Trophoblast cell (in vitro differentiated cells and primary cell): ENCODE results near the gene SFTPB.
"Not testable (repeated sequence)": the region's sequence is repeated elsewhere in the genome, so short reads cannot be mapped to it uniquely, and the experiment has no call there.

Experiments used
- DNase-seq, 2 donors: peaks; one replicate each; pipeline ENCODE4 v3.0.0-alpha.2; 2016
- H2AFZ ChIP-seq: 2 replicates; pipeline ENCODE4 v1.6.1; 2013; ENCODE audit warnings: low read length, moderate library complexity, mild to moderate bottlenecking; ENCODE audit not compliant: insufficient read depth, poor library complexity
- H2AK5ac ChIP-seq: 2 replicates; pipeline ENCODE4 v1.6.1; 2013; ENCODE audit warnings: mild to moderate bottlenecking, low read length
- H2BK120ac ChIP-seq: 2 replicates; pipeline ENCODE4 v1.6.1; 2013; ENCODE audit warnings: low read length, mild to moderate bottlenecking, moderate library complexity; ENCODE audit not compliant: insufficient read depth, poor library complexity
- H2BK12ac ChIP-seq: 2 replicates; pipeline ENCODE4 v1.6.1; 2013; ENCODE audit warnings: mild to moderate bottlenecking, low read length, moderate library complexity
- H2BK5ac ChIP-seq: 2 replicates; pipeline ENCODE4 v1.6.1; 2013; ENCODE audit warnings: low read length, low read depth, moderate library complexity, mild to moderate bottlenecking; ENCODE audit not compliant: poor library complexity
- H3K14ac ChIP-seq: 2 replicates; pipeline ENCODE4 v1.6.1; 2013; ENCODE audit warnings: mild to moderate bottlenecking, low read length
- H3K18ac ChIP-seq: 2 replicates; pipeline ENCODE4 v1.6.1; 2013; ENCODE audit warnings: mild to moderate bottlenecking, low read length
- H3K23ac ChIP-seq: 2 replicates; pipeline ENCODE4 v1.6.1; 2013; ENCODE audit warnings: low read length
- H3K27ac ChIP-seq: 2 replicates; pipeline ENCODE4 v1.5.1; 2013; ENCODE audit warnings: low read depth, mild to moderate bottlenecking, inconsistent platforms, low read length, moderate library complexity
- H3K27me3 ChIP-seq: 2 replicates; pipeline ENCODE4 v1.6.1; 2013; ENCODE audit warnings: inconsistent platforms, mild to moderate bottlenecking, low read length, moderate library complexity; ENCODE audit not compliant: insufficient read depth
- H3K36me3 ChIP-seq, 2 experiments: 1 replicate in 1 of 2; 2 replicates in 1 of 2; pipeline ENCODE4 v1.6.1; 2013; ENCODE audit warnings: low read length in 2 of 2, mild to moderate bottlenecking in 2 of 2, moderate library complexity in 1 of 2; ENCODE audit not compliant: insufficient read depth in 2 of 2, control insufficient read depth in 1 of 2
- H3K4ac ChIP-seq: 2 replicates; pipeline ENCODE4 v1.6.1; 2013; ENCODE audit warnings: low read depth, mild to moderate bottlenecking, low read length, moderate library complexity
- H3K4me1 ChIP-seq, 2 experiments: 1 replicate in 1 of 2; 2 replicates in 1 of 2; pipeline ENCODE4 v1.6.1; 2013; ENCODE audit warnings: low read length in 2 of 2, mild to moderate bottlenecking in 2 of 2, moderate library complexity in 1 of 2; ENCODE audit not compliant: insufficient read depth in 2 of 2, control insufficient read depth in 1 of 2
- H3K4me2 ChIP-seq: 2 replicates; pipeline ENCODE4 v1.6.1; 2013; ENCODE audit warnings: inconsistent platforms, mild to moderate bottlenecking, low read length, moderate library complexity
- H3K4me3 ChIP-seq: 2 replicates; pipeline ENCODE4 v1.5.1; 2013; ENCODE audit warnings: mild to moderate bottlenecking, low read depth, low read length, inconsistent platforms
- H3K79me1 ChIP-seq: one replicate; pipeline ENCODE4 v1.6.1; 2013; ENCODE audit warnings: low read length
- H3K79me2 ChIP-seq: 2 replicates; pipeline ENCODE4 v1.6.1; 2013; ENCODE audit warnings: low read length, mild to moderate bottlenecking; ENCODE audit not compliant: control insufficient read depth, insufficient read depth, poor library complexity
- H3K9ac ChIP-seq: 2 replicates; pipeline ENCODE4 v1.6.1; 2013; ENCODE audit warnings: mild to moderate bottlenecking, low read length
- H3K9me3 ChIP-seq: 2 replicates; pipeline ENCODE4 v1.6.1; 2013; ENCODE audit warnings: low read depth, mild to moderate bottlenecking, control low read depth, inconsistent platforms, low read length; ENCODE audit not compliant: insufficient read depth
- H4K12ac ChIP-seq: 2 replicates; pipeline ENCODE4 v1.6.1; 2013; ENCODE audit warnings: low read depth, mild to moderate bottlenecking, low read length, moderate library complexity
- H4K8ac ChIP-seq: 2 replicates; pipeline ENCODE4 v1.6.1; 2013; ENCODE audit warnings: low read depth, mild to moderate bottlenecking, low read length, moderate library complexity
- H4K91ac ChIP-seq: one replicate; pipeline ENCODE4 v1.6.1; 2013; ENCODE audit warnings: low read depth, mild to moderate bottlenecking, low read length, moderate library complexity
- WGBS: extraction: QIAGEN DNeasy Blood & Tissue Kit; methylation state at CpG from one replicate; pipeline ENCODE4 v1.1.7; 2013; ENCODE audit warnings: missing lambda C conversion rate; ENCODE audit not compliant: insufficient read length, insufficient coverage; ENCODE audit errors: extremely low coverage; 5-methylcytosine and 5-hydroxymethylcytosine counted together

SFTPB gene

GRCh38 chr2:85662899-85663593 lies 5.0 kb downstream of the SFTPB start:
- Histone ChIP-seq H2AFZ (no peak overlapping the region), H4K91ac (peak overlapping the region; percentile 75), H3K4ac (no peak overlapping the region), H2BK5ac (peak overlapping the region; percentile 32), H3K36me3 (peaks cover 5% of the 10 kb centered on the region in 2 experiments), H2BK120ac (peak overlapping the region; percentile 15), H2AK5ac (peak overlapping the region; percentile 31), H3K27ac (peak overlapping the region; percentile 72), H3K4me2 (no peak overlapping the region), H3K18ac (peak overlapping the region; percentile 37), H3K9me3 (peaks cover 4% of the 10 kb centered on the region), H3K27me3 (no peaks in the 10 kb centered on the region), H3K4me3 (no peak overlapping the region), H3K79me1 (peaks cover 6% of the 10 kb centered on the region), H3K23ac (no peak overlapping the region), H3K14ac (peak overlapping the region; percentile 23), H3K9ac (no peak overlapping the region), H4K12ac (no peak overlapping the region), H3K79me2 (no peaks in the 10 kb centered on the region), H4K8ac (peak overlapping the region; percentile 17), H3K4me1 (peaks cover 13 to 16% of the 10 kb centered on the region in 2 experiments), H2BK12ac (peak overlapping the region; percentile 19)
- DNase-seq: peak in 1 of 2 donors; percentile 13
- WGBS: no CpG with 5 or more reads among the region's 10 CpGs

DNA sequence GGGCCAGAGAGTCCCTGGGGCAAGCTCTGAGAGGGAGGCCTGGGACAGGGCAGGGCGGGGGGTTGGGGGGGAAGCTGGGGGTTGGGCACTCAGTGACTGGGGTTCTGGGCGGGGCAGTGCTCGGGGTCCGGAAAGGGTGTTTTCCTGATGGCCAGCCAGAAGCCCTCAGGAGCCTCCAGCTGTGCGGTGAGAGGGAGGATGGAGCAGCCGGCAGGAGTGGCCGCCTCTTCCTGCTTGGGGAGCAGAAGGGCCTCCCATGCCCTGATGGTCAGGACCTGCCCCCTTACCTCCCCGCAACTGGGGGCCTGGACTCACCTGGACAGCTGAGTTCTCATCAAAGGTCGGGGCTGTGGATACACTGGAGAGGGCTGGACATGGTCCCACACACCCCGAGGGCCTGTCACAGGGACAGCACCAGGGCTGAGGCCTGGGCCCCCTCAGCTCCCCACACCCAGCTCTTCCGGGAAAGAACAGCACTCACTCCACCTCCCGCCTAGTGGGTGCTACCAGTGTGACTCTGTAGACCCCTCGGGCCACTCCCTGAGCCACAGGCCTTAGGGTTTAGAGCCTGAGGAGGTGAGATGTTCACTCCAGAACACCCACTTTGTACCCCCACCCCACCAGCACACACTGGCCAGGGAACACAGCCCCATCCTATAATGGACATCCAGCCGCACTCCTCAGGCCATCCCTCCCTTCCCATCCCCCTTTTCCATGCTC lies 6.7 kb downstream of the SFTPB start:
- H3K79me1 ChIP-seq: peaks cover 6% of the 10 kb centered on the region
- H4K91ac ChIP-seq: peak overlapping the region; percentile 48
- H3K18ac ChIP-seq: no peak overlapping the region
- no peak overlapping the region for H2BK120ac ChIP-seq
- WGBS: no CpG with 5 or more reads among the region's 14 CpGs
- no peaks in the 10 kb centered on the region for H3K79me2 ChIP-seq
- H3K4me1 ChIP-seq: peaks cover 13 to 16% of the 10 kb centered on the region in 2 experiments
- no peak overlapping the region for H3K9ac ChIP-seq
- H3K27ac ChIP-seq: no peak overlapping the region
- peaks cover 4% of the 10 kb centered on the region for H3K9me3 ChIP-seq
- no peak overlapping the region for H3K4me3 ChIP-seq
- H2AFZ ChIP-seq: no peak overlapping the region
- H2BK5ac ChIP-seq: no peak overlapping the region
- H4K8ac ChIP-seq: no peak overlapping the region
- H3K4ac ChIP-seq: no peak overlapping the region
- H3K14ac ChIP-seq: no peak overlapping the region
- no peak overlapping the region for H4K12ac ChIP-seq
- peaks cover 5% of the 10 kb centered on the region in 2 experiments for H3K36me3 ChIP-seq
- no peak overlapping the region for H2AK5ac ChIP-seq
- no peak overlapping the region for H3K23ac ChIP-seq
- DNase-seq: no peak
- H3K27me3 ChIP-seq: no peaks in the 10 kb centered on the region
- no peak overlapping the region for H2BK12ac ChIP-seq
- no peak overlapping the region for H3K4me2 ChIP-seq

- Histone ChIP-seq H4K8ac (no peak overlapping the region), H3K4ac (no peak overlapping the region), H2BK5ac (no peak overlapping the region), H3K27me3 (no peaks in the 10 kb centered on the region), H4K12ac (no peak overlapping the region), H3K79me1 (peaks cover 6% of the 10 kb centered on the region), H3K4me1 (peaks cover 13 to 16% of the 10 kb centered on the region in 2 experiments), H3K9me3 (peaks cover 1% of the 10 kb centered on the region), H2BK120ac (no peak overlapping the region), H3K4me2 (no peak overlapping the region), H3K27ac (no peak overlapping the region), H3K79me2 (no peaks in the 10 kb centered on the region), H3K9ac (no peak overlapping the region), H2AFZ (no peak overlapping the region), H3K36me3 (peaks cover 5% of the 10 kb centered on the region in 2 experiments), H3K14ac (no peak overlapping the region), H4K91ac (no peak overlapping the region), H2AK5ac (no peak overlapping the region), H3K23ac (no peak overlapping the region), H2BK12ac (no peak overlapping the region), H3K18ac (no peak overlapping the region), H3K4me3 (no peak overlapping the region)
- DNase-seq: no peak
- WGBS: no CpG with 5 or more reads among the region's 7 CpGs
These were observed 7.3 kb downstream of the SFTPB start for GRCh38 chr2:85660725-85661124.

- H3K4me3 ChIP-seq, H4K12ac ChIP-seq, H3K27me3 ChIP-seq, H3K79me1 ChIP-seq, H4K91ac ChIP-seq, H2BK5ac ChIP-seq, H3K14ac ChIP-seq, H2BK120ac ChIP-seq, H3K23ac ChIP-seq, H3K36me3 ChIP-seq, H2AK5ac ChIP-seq, H3K9me3 ChIP-seq, H3K27ac ChIP-seq, DNase-seq, H3K18ac ChIP-seq, H2AFZ ChIP-seq, H3K4ac ChIP-seq, H3K9ac ChIP-seq, H2BK12ac ChIP-seq, H4K8ac ChIP-seq, H3K4me2 ChIP-seq, H3K79me2 ChIP-seq: not testable (repeated sequence)
- WGBS: no CpG with 5 or more reads among the region's 11 CpGs
- peaks cover 13 to 16% of the 10 kb centered on the region in 2 experiments for H3K4me1 ChIP-seq
These were observed 7.7 kb downstream of the SFTPB start for GRCh38 chr2:85660301-85660700.
